Brain microvascular endothelial cell (primary cell): ENCODE data around the gene OR10V1.
A peak's percentile ranks its signal among the peaks of the same experiment; 100 is the strongest.

Experiments used
- DNase-seq: peaks from one replicate; pipeline ENCODE4 v3.0.0-alpha.2; 2020
- H3K27ac ChIP-seq: fragments of 250-450 bp; sonication (Bioruptor Pico); 2 replicates; pipeline ENCODE4 v1.5.1; 2020; ENCODE audit warnings: mild to moderate bottlenecking, moderate library complexity
- H3K27me3 ChIP-seq: fragments of 250-450 bp; sonication (Bioruptor Pico); replicated peaks from 2 replicates; pipeline ENCODE4 v1.5.1; 2020; ENCODE audit warnings: mild to moderate bottlenecking
- H3K36me3 ChIP-seq: fragments of 250-450 bp; sonication (Bioruptor Pico); replicated peaks from 2 replicates; pipeline ENCODE4 v1.5.1; 2020; ENCODE audit warnings: mild to moderate bottlenecking
- H3K4me3 ChIP-seq: 2 replicates; pipeline ENCODE4 v1.5.1; 2011; ENCODE audit warnings: low read depth, mild to moderate bottlenecking, control low read depth, low read length, moderate library complexity
- CTCF ChIP-seq: IDR thresholded peaks from 2 replicates; pipeline ENCODE4 v1.5.1; 2011; ENCODE audit warnings: low read depth, mild to moderate bottlenecking, moderate library complexity, low read length, control low read depth, inconsistent platforms; ENCODE audit errors: missing control alignments
- in situ Hi-C: cut with HindIII; loops from 2 replicates; pipeline ENCODE4 v1.10.0; 2017; ENCODE audit warnings: low sequenced_read_pairs, low pct_ligation_motif_present

The OR10V1 gene

GRCh38 chr11:59676205-59676604, 37.4 kb downstream of the OR10V1 start:
- Histone ChIP-seq H3K27me3 (no peaks in the 10 kb centered on the region), H3K4me3 (no peak overlapping the region), H3K36me3 (no peaks in the 10 kb centered on the region), H3K27ac (no peak overlapping the region)
- no peak for DNase-seq
- in situ Hi-C loops = no loop called here
- TF ChIP-seq CTCF = no peak

- in situ Hi-C loops = no loop called here
These were observed 39.4 kb downstream of the OR10V1 start for GRCh38 chr11:59674291-59674690.

GRCh38 chr11:59673291-59673690, 40.4 kb downstream of the OR10V1 start:
- no peak for TF ChIP-seq CTCF
- DNase-seq = no peak
- Histone ChIP-seq H3K27ac (no peak overlapping the region), H3K27me3 (no peaks in the 10 kb centered on the region), H3K4me3 (no peak overlapping the region), H3K36me3 (no peaks in the 10 kb centered on the region)
- in situ Hi-C loops = no loop called here

More at GRCh38 chr11:59674291-59674690, 39.4 kb downstream of the OR10V1 start:
- Histone ChIP-seq H3K27ac (no peak overlapping the region), H3K36me3 (no peaks in the 10 kb centered on the region), H3K4me3 (no peak overlapping the region), H3K27me3 (no peaks in the 10 kb centered on the region)
- DNase-seq = no peak
- no peak for TF ChIP-seq CTCF

GRCh38 chr11:59671471-59671870, 42.2 kb downstream of the OR10V1 start:
- TF ChIP-seq CTCF = no peak
- H3K4me3 ChIP-seq = no peak overlapping the region
- peaks cover 3% of the 10 kb centered on the region for H3K36me3 ChIP-seq
- H3K27ac ChIP-seq = no peak overlapping the region
- H3K27me3 ChIP-seq = no peaks in the 10 kb centered on the region
- in situ Hi-C loops = no loop called here
- no peak for DNase-seq

- Histone ChIP-seq H3K27ac (peak overlapping the region; percentile 96), H3K27me3 (no peaks in the 10 kb centered on the region), H3K4me3 (peak overlapping the region; percentile 73), H3K36me3 (peaks cover 17% of the 10 kb centered on the region)
- DNase-seq = peak; percentile 40
- in situ Hi-C loops = no loop called here
- TF ChIP-seq CTCF = peak; percentile 13
These were observed 44.0 kb downstream of the OR10V1 start for GRCh38 chr11:59669611-59670009.

DNA sequence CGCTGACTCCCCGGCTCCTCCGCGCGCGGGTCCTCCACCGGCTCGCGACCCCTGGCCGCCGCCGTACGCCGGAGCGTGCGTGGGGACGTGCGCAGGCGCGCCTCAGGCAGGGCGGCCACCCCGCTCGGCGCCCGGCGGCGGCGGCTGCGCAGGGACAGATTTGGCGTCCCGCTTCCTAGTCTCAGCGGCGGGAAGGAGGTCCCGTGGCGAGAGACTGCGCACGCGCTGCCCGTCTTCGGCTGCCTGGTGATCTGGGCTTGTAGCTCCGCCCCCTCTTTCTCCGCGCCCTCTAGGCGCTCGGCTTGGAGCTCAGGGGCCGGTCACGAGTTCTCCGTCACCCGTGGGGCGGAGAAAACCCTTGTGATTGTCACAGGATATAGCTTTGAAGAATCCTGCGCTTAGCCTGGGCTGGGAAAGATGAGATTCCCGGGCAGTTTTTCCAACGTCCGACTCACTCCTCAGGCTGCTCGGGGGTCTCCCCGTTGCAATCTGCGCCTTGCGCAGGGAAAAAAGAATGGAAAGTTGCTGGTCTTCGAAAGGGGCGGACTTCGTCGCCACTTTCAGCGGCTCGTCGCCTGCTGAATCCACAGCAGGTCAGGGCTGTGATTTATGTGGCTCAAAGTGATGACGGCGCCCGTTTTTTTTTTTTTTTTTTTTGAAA, 44.6 kb downstream of the OR10V1 start, which contains the start of gene PATL1:
TSS of gene PATL1 (minus strand) at position 88 of the 661 bp plus-strand sequence. CDS start 142 bp downstream, outside the sequence.
- H3K27me3 ChIP-seq = no peaks in the 10 kb centered on the region
- H3K27ac ChIP-seq = peak within 1 kb of the TSS; percentile 96
- peaks cover 20% of the 10 kb centered on the region for H3K36me3 ChIP-seq
- in situ Hi-C loops = no loop called here
- no peak for TF ChIP-seq CTCF
- peak within 1 kb of the TSS; percentile 80 for H3K4me3 ChIP-seq
- DNase-seq = peak; percentile 99
